Adrenal gland (tissue), 5 donors: ENCODE measurements around the gene IGIP.

Source experiments
- CTCF ChIP-seq, 6 experiments: fragments of 450-650 bp in 4 of 6; fragments of 200-600 bp in 2 of 6; sonication (generic) in 1 of 6; IDR thresholded peaks; 1 replicate in 5 of 6; 2 replicates in 1 of 6; pipeline versions ENCODE4 v1.5.1 to v1.8.0; 2016 to 2021; ENCODE audit warnings: antibody characterized with exemption in 6 of 6, mild to moderate bottlenecking in 2 of 6, moderate library complexity in 1 of 6
- POLR2A ChIP-seq, 2 donors: fragments of 450-650 bp; IDR thresholded peaks; one replicate each; pipeline ENCODE4 v1.6.1; 2017; ENCODE audit warnings: antibody characterized with exemption in 2 of 2, mild to moderate bottlenecking in 2 of 2, moderate library complexity in 1 of 2
- donor health status: DM: no; HTN: no; CAD: no.

GRCh38 chr5:140165101-140165922 lies 39.6 kb downstream of the IGIP start:
- TF ChIP-seq POLR2A (IDR thresholded peaks at IDR 0.05) (no peak), CTCF (IDR thresholded peaks at IDR 0.05) (no peak)
